Measurements from ENCODE around the gene MREG.

DNA sequence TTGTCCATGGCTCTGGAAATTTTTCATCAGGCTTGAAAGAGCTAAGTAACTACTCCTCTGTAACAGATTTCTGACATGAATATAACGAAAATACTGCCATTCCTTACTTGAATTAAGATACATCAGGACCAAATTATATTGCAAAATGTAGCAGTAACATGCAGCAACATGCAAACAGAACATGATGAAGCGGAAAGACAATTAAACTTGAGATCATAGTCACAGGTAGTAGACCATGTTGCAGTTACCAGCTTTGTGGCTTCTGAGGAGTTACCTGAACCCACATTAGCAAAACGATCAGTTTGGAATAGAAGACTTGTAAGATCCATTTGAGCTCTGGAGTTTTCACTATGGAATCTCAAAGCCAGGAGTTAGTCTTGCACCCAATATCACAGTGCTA lies 76.2 kb downstream of the MREG start:
- TF ChIP-seq, protein P1, sequence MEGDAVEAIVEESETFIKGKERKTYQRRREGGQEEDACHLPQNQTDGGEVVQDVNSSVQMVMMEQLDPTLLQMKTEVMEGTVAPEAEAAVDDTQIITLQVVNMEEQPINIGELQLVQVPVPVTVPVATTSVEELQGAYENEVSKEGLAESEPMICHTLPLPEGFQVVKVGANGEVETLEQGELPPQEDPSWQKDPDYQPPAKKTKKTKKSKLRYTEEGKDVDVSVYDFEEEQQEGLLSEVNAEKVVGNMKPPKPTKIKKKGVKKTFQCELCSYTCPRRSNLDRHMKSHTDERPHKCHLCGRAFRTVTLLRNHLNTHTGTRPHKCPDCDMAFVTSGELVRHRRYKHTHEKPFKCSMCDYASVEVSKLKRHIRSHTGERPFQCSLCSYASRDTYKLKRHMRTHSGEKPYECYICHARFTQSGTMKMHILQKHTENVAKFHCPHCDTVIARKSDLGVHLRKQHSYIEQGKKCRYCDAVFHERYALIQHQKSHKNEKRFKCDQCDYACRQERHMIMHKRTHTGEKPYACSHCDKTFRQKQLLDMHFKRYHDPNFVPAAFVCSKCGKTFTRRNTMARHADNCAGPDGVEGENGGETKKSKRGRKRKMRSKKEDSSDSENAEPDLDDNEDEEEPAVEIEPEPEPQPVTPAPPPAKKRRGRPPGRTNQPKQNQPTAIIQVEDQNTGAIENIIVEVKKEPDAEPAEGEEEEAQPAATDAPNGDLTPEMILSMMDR (IDR thresholded peaks at IDR 0.05): no peak
- no peak for TF ChIP-seq POLR2A (IDR thresholded peaks at IDR 0.05)

Data from lower leg skin (tissue), 3 donors.